Gastrocnemius medialis (tissue), 4 donors: ENCODE measurements around the gene CDK1. TPM values are rescaled to one million over a fixed set of nuclear protein-coding genes. Genes with fewer than 3 reads are reported as not detected.

Experiments used
- ATAC-seq, 2 donors: fragments of 150-250 bp; one replicate each; pipeline ENCODE4 v1.9.1; 2016
- DNase-seq, 2 donors: peaks; one replicate each; pipeline ENCODE4 v3.0.0-alpha.2; 2019
- H3K27ac ChIP-seq, 4 donors: fragments of 200-600 bp; sonication (generic); 1 replicate in 1 of 4; 2 replicates in 3 of 4; pipeline ENCODE4 v1.5.1; 2016 to 2018; ENCODE audit warnings: mild to moderate bottlenecking in 2 of 4, moderate library complexity in 1 of 4
- H3K27me3 ChIP-seq, 3 donors: fragments of 200-600 bp; sonication (generic) in 2 of 3; 1 replicate in 1 of 3; 2 replicates in 2 of 3; pipeline versions ENCODE4 v1.5.1 to v1.6.0; 2016 to 2019; ENCODE audit warnings: mild to moderate bottlenecking in 1 of 3, moderate library complexity in 1 of 3
- H3K36me3 ChIP-seq, 2 donors: fragments of 200-600 bp; sonication (generic) in 1 of 2; one replicate each; pipeline ENCODE4 v1.5.1; 2017 to 2018
- H3K4me1 ChIP-seq, 2 donors: fragments of 200-600 bp; sonication (generic) in 1 of 2; one replicate each; pipeline ENCODE4 v1.5.1; 2016 to 2017; ENCODE audit warnings: mild to moderate bottlenecking in 2 of 2
- H3K4me3 ChIP-seq, 4 donors: fragments of 200-600 bp; sonication (generic) in 3 of 4; 1 replicate in 1 of 4; 2 replicates in 3 of 4; pipeline ENCODE4 v1.5.1; 2016 to 2019; ENCODE audit warnings: mild to moderate bottlenecking in 2 of 4
- H3K9me3 ChIP-seq, 3 donors: fragments of 200-600 bp; sonication (generic) in 2 of 3; 1 replicate in 1 of 3; 2 replicates in 2 of 3; pipeline ENCODE4 v1.5.1; 2016 to 2019
- CTCF ChIP-seq, 5 experiments: fragments of 450-650 bp in 3 of 5; fragments of 200-600 bp in 2 of 5; sonication (generic) in 2 of 5; IDR thresholded peaks in 4 of 5; conservative IDR thresholded peaks in 1 of 5; 1 replicate in 4 of 5; 2 replicates in 1 of 5; pipeline ENCODE4 v1.5.1; 2016 to 2019; ENCODE audit warnings: antibody characterized with exemption in 5 of 5, mild to moderate bottlenecking in 3 of 5, moderate library complexity in 3 of 5
- POLR2A ChIP-seq, 2 donors: fragments of 450-650 bp; IDR thresholded peaks; one replicate each; pipeline ENCODE4 v1.6.1; 2017; ENCODE audit warnings: antibody characterized with exemption in 2 of 2, mild to moderate bottlenecking in 2 of 2, moderate library complexity in 2 of 2
- in situ Hi-C, 4 donors: fragments of 200-750 bp; cut with MboI; loops; one replicate each; pipeline versions ENCODE4 v1.15.0 to v1.8.0; 2017; ENCODE audit warnings: low sequenced_read_pairs in 4 of 4
- intact Hi-C: fragments of 100-400 bp; cut with DNase I; formaldehyde crosslinking; loops from one replicate; pipeline ENCODE4 v1.15.1; 2023; ENCODE audit warnings: low total_unique reads
- total RNA-seq, 4 donors: library from RNA; depleted of rRNA; stranded (reverse); fragments of >200 nt; gene quantifications; one replicate each; pipeline versions ENCODE4 v1.1.0 to v1.2.3, GENCODE V29; 2016

Gene CDK1
- total RNA-seq, 4 donors from 2014 or later: 0.82 to 1.9 (median 1.2) TPM; not detected in 1

- TF ChIP-seq CTCF (IDR thresholded peaks at IDR 0.05 in 4 of 5, conservative IDR thresholded peaks at IDR 0.05 in 1 of 5) (no peak), POLR2A (IDR thresholded peaks at IDR 0.05) (no peak)
- H3K9me3 ChIP-seq: no peaks in the 10 kb centered on the region
- intact Hi-C loops (no loop called here), in situ Hi-C loops (no loop called here)
- no peak overlapping the region for H3K4me3 ChIP-seq
- no peak overlapping the region for H3K27ac ChIP-seq
- H3K27me3 ChIP-seq: no peaks in the 10 kb centered on the region
- DNase-seq (no peak), ATAC-seq (no peak)
- peaks cover 0 to 4% of the 10 kb centered on the region in 2 donors for H3K4me1 ChIP-seq
- no peaks in the 10 kb centered on the region for H3K36me3 ChIP-seq
Observed at GRCh38 chr10:60798031-60798430, 19.8 kb downstream of the CDK1 start.

GRCh38 chr10:60798870-60799269 is 20.6 kb downstream of the CDK1 start:
- Histone ChIP-seq H3K27me3 (no peaks in the 10 kb centered on the region), H3K36me3 (no peaks in the 10 kb centered on the region), H3K4me1 (peaks cover 0 to 4% of the 10 kb centered on the region in 2 donors), H3K9me3 (no peaks in the 10 kb centered on the region), H3K4me3 (no peak overlapping the region), H3K27ac (no peak overlapping the region)
- ATAC-seq: no peak
- DNase-seq: no peak
- TF ChIP-seq CTCF (IDR thresholded peaks at IDR 0.05 in 4 of 5, conservative IDR thresholded peaks at IDR 0.05 in 1 of 5): no peak
- TF ChIP-seq POLR2A (IDR thresholded peaks at IDR 0.05): no peak
- in situ Hi-C loops: no loop called here
- intact Hi-C loops: no loop called here

GRCh38 chr10:60799971-60800650 is 21.8 kb downstream of the CDK1 start:
- no peak for ATAC-seq
- no peak overlapping the region for H3K4me3 ChIP-seq
- in situ Hi-C loops (loop anchor here in 3 of 4 donors (25.0 kb wide), 2 partner anchors 337 to 1462 kb away; partner anchors contain the start of gene RTKN2 (in 1 of the 3)), intact Hi-C loops (no loop called here)
- no peak overlapping the region for H3K27ac ChIP-seq
- peaks cover 0 to 4% of the 10 kb centered on the region in 2 donors for H3K4me1 ChIP-seq
- no peaks in the 10 kb centered on the region for H3K27me3 ChIP-seq
- no peak for DNase-seq
- TF ChIP-seq POLR2A (IDR thresholded peaks at IDR 0.05) (no peak), CTCF (IDR thresholded peaks at IDR 0.05 in 4 of 5, conservative IDR thresholded peaks at IDR 0.05 in 1 of 5) (no peak)
- no peaks in the 10 kb centered on the region for H3K9me3 ChIP-seq
- H3K36me3 ChIP-seq: no peaks in the 10 kb centered on the region

GRCh38 chr10:60800918-60801317 is 22.6 kb downstream of the CDK1 start:
- Histone ChIP-seq H3K4me1 (peaks cover 0 to under 1% of the 10 kb centered on the region in 2 donors), H3K9me3 (no peaks in the 10 kb centered on the region), H3K4me3 (no peak overlapping the region), H3K27me3 (no peaks in the 10 kb centered on the region), H3K36me3 (no peaks in the 10 kb centered on the region), H3K27ac (no peak overlapping the region)
- intact Hi-C loops: no loop called here
- DNase-seq (no peak), ATAC-seq (no peak)
- in situ Hi-C loops: loop anchor here in 3 of 4 donors (25.0 kb wide), 2 partner anchors 336 to 1461 kb away; partner anchors contain the start of gene RTKN2 (in 1 of the 3)
- TF ChIP-seq POLR2A (IDR thresholded peaks at IDR 0.05) (no peak), CTCF (IDR thresholded peaks at IDR 0.05 in 4 of 5, conservative IDR thresholded peaks at IDR 0.05 in 1 of 5) (no peak)
